Measurements from ENCODE around the gene CDX1. TPM values are rescaled to one million over a fixed set of nuclear protein-coding genes. Genes with fewer than 3 reads are reported as not detected.
A peak's percentile ranks its signal among the peaks of the same experiment; 100 is the strongest.

CDX1 gene
- polyA plus RNA-seq, 3 donors: not detected

- DNase-seq: no peak
- intact Hi-C loops (cut with micrococcal nuclease): no loop called here
- Mint-ChIP-seq H3K4me3 (no peak overlapping the region), H3K36me3 (no peaks in the 10 kb centered on the region), H3K4me1 (peaks cover 13% of the 10 kb centered on the region), H3K27ac (peak overlapping the region in 1 of 7 donors; percentile 15), H3K27me3 (ENCODE audit: low read depth in 3 of 3) (peaks cover 16 to 19% (median 19%) of the 10 kb centered on the region in 3 donors), H3K9me3 (peaks cover 0 to 1% (median 0%) of the 10 kb centered on the region in 7 donors)
- Histone ChIP-seq H3K4me2 (replicated peaks; ENCODE audit: extremely low read depth, low read length, poor library complexity, severe bottlenecking) (no peak overlapping the region), H3K79me2 (ENCODE audit: insufficient read depth, low read length) (no peaks in the 10 kb centered on the region), H3K36me3 (replicated peaks in 1 of 2; ENCODE audit: control insufficient read depth in 1 of 2, insufficient read depth in 2 of 2, low read length in 2 of 2) (no peaks in the 10 kb centered on the region), H2AFZ (ENCODE audit: insufficient read depth, low read depth, low read length, poor library complexity, severe bottlenecking) (no peak overlapping the region), H4K20me1 (ENCODE audit: insufficient read depth, low read length) (no peaks in the 10 kb centered on the region), H3K9ac (ENCODE audit: insufficient read depth, low read length, poor library complexity, severe bottlenecking) (no peak overlapping the region), H3K27me3 (ENCODE audit: control insufficient read depth in 2 of 2, insufficient read depth in 2 of 2, low read length in 2 of 2) (peaks cover 0 to 4% of the 10 kb centered on the region in 2 donors), H3K9me3 (replicated peaks in 1 of 2; ENCODE audit: control insufficient read depth in 1 of 2, insufficient read depth in 1 of 2, low read length in 2 of 2) (no peaks in the 10 kb centered on the region), H3K4me3 (replicated peaks in 1 of 3; ENCODE audit: low read depth in 2 of 3, low read length in 3 of 3) (no peak overlapping the region), H3K27ac (ENCODE audit: low read depth in 1 of 2, low read length in 2 of 2) (no peak overlapping the region), H3K4me1 (ENCODE audit: control insufficient read depth in 1 of 2, insufficient read depth in 2 of 2, low read length in 2 of 2) (peaks cover 2 to 3% of the 10 kb centered on the region in 2 donors)
- no peak for TF ChIP-seq CTCF (IDR thresholded peaks at IDR 0.05)
- 98% methylated on average over 7 of the region's 7 CpGs for WGBS (ENCODE audit: insufficient coverage)
Measured at GRCh38 chr5:150214289-150214688, 47.7 kb downstream of the CDX1 start.

DNA sequence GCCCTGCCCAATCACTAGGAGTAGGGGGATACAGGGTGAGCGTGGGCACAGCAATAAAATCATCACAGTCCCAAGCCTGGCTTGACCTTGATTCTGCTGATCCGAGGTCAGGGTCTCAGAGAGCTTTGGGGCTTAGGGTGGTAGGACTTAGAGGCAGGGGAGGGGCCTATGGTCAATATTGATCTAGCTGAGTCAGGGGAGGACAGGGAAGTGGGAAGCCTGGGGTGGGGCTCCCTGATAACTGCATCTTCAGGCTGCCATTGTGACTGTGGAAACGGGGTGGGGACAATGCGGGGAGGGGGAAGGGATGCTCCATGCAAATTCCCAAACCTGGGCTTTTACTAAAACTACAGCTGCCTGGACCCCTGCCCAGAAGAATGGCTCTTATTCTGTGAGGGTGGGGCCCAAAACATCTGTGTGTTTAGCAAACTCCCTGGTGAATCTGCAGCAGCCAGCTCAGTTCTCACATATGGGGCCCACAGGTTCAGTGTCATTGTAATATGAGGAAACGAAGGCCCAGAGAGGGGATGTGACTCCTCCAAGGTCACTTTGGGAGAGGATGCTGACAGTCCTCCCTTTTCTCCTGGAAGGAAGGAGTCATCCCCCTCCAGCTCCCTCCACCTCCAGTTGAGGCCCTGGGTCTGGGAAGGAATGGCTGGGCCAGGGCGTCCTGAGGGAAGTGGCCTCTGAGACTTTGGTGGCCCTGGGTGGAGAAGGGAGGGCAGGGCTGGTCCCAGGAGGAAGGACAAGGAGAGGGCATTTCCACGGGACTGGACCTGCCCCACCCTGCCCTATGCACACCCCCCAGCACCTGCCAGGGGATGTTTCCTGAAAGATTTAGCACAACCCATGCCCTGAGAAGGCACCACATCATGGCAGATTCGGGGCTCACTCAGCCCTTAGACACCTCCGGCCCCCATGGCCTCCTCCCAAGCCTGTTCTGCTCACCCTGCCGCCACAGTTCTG, 49.7 kb downstream of the CDX1 start:
- Histone ChIP-seq H3K4me1 (ENCODE audit: control insufficient read depth in 1 of 2, insufficient read depth in 2 of 2, low read length in 2 of 2) (no peaks in the 10 kb centered on the region), H3K4me3 (replicated peaks in 1 of 3; ENCODE audit: low read depth in 2 of 3, low read length in 3 of 3) (no peak overlapping the region), H3K9me3 (replicated peaks in 1 of 2; ENCODE audit: control insufficient read depth in 1 of 2, insufficient read depth in 1 of 2, low read length in 2 of 2) (no peaks in the 10 kb centered on the region), H3K27ac (ENCODE audit: low read depth in 1 of 2, low read length in 2 of 2) (no peak overlapping the region), H2AFZ (ENCODE audit: insufficient read depth, low read depth, low read length, poor library complexity, severe bottlenecking) (no peak overlapping the region), H4K20me1 (ENCODE audit: insufficient read depth, low read length) (no peaks in the 10 kb centered on the region), H3K4me2 (replicated peaks; ENCODE audit: extremely low read depth, low read length, poor library complexity, severe bottlenecking) (no peak overlapping the region), H3K79me2 (ENCODE audit: insufficient read depth, low read length) (no peaks in the 10 kb centered on the region), H3K36me3 (replicated peaks in 1 of 2; ENCODE audit: control insufficient read depth in 1 of 2, insufficient read depth in 2 of 2, low read length in 2 of 2) (no peaks in the 10 kb centered on the region), H3K27me3 (ENCODE audit: control insufficient read depth in 2 of 2, insufficient read depth in 2 of 2, low read length in 2 of 2) (no peaks in the 10 kb centered on the region), H3K9ac (ENCODE audit: insufficient read depth, low read length, poor library complexity, severe bottlenecking) (no peak overlapping the region)
- WGBS (ENCODE audit: insufficient coverage): 95% methylated on average over 5 of the region's 10 CpGs
- peaks cover 7% of the 10 kb centered on the region for H3K4me1 Mint-ChIP-seq
- intact Hi-C loops (cut with micrococcal nuclease): loop anchor here in 1 of 2 donors (2.0 kb wide), 1 partner anchor 53 kb away; no protein-coding TSS in a partner anchor
- peak overlapping the region in 2 of 7 donors; percentile 8 to 23 for H3K27ac Mint-ChIP-seq
- no peak overlapping the region for H3K4me3 Mint-ChIP-seq
- peaks cover 11 to 14% (median 12%) of the 10 kb centered on the region in 3 donors for H3K27me3 Mint-ChIP-seq (ENCODE audit: low read depth in 3 of 3)
- H3K36me3 Mint-ChIP-seq: no peaks in the 10 kb centered on the region
- DNase-seq: no peak
- no peak for TF ChIP-seq CTCF (IDR thresholded peaks at IDR 0.05)
- no peaks in the 10 kb centered on the region for H3K9me3 Mint-ChIP-seq
